HG03342 (cell line): ENCODE results near the gene RIPOR2.
A peak's percentile ranks its signal among the peaks of the same experiment; 100 is the strongest.
"Not testable (repeated sequence)": the region's sequence is repeated elsewhere in the genome, so short reads cannot be mapped to it uniquely, and the experiment has no call there.

Source experiments
- ATAC-seq: cut with Tn5 transposase; IDR thresholded peaks from one replicate; pipeline ENCODE4 v1.9.1; 2021; ENCODE audit warnings: mild to moderate bottlenecking, moderate library complexity; ENCODE audit not compliant: unreplicated experiment

RIPOR2 gene

DNA sequence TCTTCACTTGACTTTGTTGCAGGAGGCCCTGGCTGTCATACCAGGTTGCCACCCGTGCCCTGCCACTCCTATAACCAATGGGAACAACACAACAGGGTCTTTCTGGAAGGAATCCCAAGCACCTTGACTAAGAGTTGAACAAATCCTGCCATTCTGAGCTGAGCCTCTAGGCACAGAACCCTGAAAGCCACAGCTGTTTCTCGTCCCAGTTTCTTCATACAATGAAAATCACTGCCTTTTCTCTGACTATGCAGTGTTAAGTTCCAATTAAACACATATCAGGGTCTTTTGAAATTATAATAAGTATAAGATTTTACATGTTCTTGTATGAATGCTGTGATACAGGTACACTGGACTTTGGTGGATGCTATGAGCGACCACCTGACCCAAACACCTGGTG, 54.4 kb downstream of the RIPOR2 start:
- ATAC-seq, result no peak

- no peak for ATAC-seq
These were observed 55.3 kb downstream of the RIPOR2 start for GRCh38 chr6:24880451-24880850.

DNA sequence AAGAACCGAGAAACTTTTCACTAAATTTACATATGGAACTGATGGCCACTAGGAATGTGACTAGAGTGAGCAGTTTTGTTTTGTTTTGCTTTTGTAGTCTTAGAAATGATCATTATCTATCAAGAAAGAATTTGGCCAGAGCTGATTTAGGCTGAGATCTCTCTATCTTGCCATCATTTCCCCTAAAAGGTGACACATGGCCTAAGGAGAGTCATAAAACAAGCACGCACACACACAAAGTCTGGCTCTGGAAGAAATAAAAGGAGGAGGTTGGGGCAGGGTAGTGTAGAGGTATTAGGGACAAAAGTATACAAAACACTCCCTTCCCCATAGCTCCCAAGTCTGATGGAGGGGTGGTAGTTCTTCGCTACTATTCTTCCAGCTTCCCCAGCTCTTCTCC, 56.4 kb downstream of the RIPOR2 start:
- no peak for ATAC-seq

DNA sequence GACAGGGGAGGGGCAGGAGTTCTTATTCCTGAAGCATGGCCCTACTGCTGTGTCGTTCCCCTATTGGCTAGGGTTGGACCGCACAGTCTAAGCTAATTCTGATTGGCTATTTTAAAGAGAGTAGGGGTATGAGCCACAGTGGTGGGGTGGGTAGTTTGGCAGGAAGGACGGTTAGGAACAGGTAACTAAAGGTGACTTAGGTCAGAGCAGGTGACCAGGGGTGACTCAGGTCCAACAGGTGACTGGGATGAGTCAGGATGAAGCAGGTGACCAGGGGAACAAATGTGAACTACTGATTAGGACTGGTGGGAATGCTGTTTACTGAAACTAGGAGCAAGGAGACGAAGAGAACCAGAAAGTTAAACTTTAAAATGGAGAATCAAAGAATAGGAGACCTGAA, 58.0 kb downstream of the RIPOR2 start:
- not testable (repeated sequence) for ATAC-seq

DNA sequence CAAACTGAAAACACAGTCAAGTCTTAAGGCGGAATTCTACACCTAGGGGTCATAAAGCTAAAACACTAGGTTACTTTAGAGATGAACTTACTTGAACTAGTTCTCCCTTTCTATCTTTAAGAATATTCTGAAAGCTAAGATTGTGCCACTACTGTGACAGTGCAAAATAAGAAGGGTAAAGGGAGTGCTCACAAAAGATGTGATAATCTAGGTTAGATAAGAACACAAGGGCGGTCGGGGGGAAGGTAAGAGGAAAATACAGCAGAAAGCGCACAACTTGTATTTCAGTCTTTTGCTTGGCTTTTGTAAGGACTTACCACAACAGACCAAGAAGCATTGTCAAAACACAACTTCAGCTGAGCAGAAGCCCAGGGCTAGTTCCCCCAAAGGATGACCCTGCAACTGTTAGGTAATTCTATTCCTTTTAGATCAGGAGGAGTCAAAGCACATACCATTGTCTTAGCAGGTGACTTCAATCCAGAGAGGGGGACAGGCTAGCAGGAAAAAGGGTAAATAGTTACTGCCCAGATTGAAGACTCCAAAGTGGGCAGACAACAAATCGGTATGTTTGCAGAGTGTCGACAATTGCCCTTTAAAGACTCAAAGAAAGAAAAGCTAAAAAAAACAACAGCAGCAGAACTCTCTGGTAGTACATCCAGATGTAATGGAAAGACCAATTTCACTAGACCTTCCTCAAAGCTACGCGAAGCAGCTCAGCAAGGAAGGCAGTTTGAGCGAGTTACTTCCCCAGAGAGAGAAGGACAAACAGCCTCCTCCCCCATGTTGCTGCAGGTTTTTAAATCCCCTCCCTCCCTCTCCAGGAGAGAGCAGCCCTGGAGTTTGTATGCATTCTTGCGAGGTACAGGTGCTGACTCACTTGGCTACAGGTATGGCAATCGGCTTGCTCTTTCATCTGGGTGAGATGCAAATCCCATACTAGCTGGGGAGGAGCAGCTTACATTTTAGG, 59.0 kb downstream of the RIPOR2 start:
- ATAC-seq, result no peak

DNA sequence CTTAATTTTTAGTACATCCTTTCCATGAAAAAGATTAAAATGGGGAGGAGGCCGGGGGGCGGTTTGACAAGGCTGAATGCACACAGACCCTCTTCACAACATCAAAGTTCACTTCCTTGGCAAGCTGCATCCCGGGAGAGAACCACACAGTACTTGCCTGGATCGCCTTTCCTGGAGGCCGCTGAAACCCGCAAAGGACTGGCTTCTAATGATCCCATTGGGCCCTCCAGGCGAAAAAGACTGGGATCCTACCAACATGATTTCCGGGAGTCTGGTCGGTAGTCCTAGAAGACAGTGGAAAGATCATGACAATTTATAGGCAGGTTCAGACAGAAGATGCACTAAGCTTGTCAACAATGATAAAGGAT, 60.2 kb downstream of the RIPOR2 start:
- no peak for ATAC-seq

- no peak for ATAC-seq
These were observed 60.8 kb downstream of the RIPOR2 start for GRCh38 chr6:24874776-24875533.

DNA sequence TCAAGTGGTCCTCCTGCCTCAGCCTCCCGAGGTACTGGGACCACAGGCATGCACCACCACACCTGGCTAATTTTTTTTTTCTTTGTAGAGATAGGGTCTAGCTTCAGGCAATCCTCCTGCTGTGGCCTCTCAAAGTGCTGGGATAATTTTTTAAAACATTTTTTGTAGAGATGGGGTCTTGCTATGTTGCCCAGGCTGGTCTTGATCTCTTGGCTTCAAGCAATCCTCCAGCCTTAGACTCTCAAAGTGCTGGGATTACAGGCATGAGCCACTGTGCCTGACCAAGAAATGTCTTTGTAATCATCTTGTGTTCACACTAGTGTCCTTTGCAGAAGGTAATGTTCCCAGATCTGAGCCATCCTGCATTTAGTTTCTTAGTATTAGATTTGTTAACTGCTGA, 61.6 kb downstream of the RIPOR2 start:
- no peak for ATAC-seq

- no peak for ATAC-seq
These were observed 63.0 kb downstream of the RIPOR2 start for GRCh38 chr6:24872779-24873178.

- no peak for ATAC-seq
These were observed 67.0 kb downstream of the RIPOR2 start for GRCh38 chr6:24868765-24869164.

GRCh38 chr6:24867104-24867703, 68.6 kb downstream of the RIPOR2 start:
- ATAC-seq, result no peak

DNA sequence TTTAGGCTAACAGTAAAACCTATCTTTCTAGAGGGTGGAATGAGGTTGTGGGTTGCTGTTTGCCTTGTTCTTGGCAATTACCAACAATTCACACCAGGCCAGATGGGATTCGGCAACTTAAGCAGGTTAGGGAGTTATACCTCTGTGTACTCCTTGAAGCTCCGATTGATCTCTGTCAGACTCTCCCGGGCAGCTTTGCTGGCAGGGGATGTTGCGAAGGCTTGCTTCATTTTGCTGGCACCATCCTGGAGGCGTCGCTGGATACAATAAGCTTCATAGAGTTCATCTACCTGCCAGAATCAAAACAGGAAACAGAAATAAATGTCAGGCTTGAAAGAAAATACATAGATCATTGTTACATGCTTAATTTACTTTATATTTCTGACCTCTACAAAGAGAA, 70.6 kb downstream of the RIPOR2 start:
- no peak for ATAC-seq

- ATAC-seq, result no peak
These were observed 71.4 kb downstream of the RIPOR2 start for GRCh38 chr6:24864343-24864742.

DNA sequence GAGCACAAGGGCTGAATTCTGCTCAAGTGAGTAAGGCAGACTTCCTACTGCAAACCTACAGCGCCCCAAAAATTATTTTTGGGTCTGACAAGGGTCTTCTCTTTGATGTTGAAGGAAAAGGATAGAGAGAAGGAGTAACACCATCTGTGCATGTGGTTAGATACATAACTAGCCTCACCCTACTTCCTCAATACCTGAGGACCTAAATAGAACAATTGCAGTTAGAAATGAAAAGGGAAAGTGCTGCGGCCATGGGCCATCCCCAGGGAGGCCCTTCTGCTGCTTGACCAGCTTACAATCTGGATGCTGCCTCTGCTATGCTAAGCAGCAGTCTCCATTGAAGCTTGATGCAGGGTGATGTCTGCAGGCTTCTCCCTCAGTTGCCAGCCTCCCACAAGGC, 73.8 kb downstream of the RIPOR2 start:
- ATAC-seq, result peak; percentile 78

GRCh38 chr6:24859608-24860200, 76.1 kb downstream of the RIPOR2 start:
- ATAC-seq, result no peak

GRCh38 chr6:24859132-24859531, 76.6 kb downstream of the RIPOR2 start:
- ATAC-seq, result no peak

DNA sequence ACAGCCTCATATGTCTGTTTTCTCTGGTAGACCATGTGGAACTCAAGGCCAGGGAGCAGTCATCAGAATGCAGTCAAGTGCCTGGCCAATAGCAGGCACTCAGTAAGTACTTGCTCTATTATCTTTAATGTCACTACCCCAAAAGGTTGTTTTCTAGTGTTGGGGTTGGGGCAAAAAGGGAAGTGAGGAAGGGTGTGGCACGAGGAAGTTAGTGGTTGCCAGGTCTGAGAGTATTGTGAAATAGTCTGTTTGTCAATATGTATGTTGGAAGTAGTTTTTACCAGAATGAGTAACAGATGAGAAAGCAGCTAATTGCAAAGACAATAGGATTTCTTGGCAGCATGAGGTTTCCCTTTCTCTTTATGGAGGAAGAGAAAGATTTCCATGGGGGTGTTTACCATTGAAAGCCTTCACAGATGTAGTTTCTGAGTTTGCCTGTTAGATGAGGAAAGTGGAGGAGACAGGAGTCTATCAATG, 77.5 kb downstream of the RIPOR2 start:
- peak; percentile 66 for ATAC-seq

GRCh38 chr6:24856901-24857670, 78.7 kb downstream of the RIPOR2 start:
- no peak for ATAC-seq

GRCh38 chr6:24856246-24856599, 79.5 kb downstream of the RIPOR2 start:
- ATAC-seq, result no peak
